ENCODE measurements around the gene NRG2.

NRG2 gene

GRCh38 chr5:139807647-139808030 lies 235.5 kb downstream of the NRG2 start:
- no peak for DNase-seq

DNA sequence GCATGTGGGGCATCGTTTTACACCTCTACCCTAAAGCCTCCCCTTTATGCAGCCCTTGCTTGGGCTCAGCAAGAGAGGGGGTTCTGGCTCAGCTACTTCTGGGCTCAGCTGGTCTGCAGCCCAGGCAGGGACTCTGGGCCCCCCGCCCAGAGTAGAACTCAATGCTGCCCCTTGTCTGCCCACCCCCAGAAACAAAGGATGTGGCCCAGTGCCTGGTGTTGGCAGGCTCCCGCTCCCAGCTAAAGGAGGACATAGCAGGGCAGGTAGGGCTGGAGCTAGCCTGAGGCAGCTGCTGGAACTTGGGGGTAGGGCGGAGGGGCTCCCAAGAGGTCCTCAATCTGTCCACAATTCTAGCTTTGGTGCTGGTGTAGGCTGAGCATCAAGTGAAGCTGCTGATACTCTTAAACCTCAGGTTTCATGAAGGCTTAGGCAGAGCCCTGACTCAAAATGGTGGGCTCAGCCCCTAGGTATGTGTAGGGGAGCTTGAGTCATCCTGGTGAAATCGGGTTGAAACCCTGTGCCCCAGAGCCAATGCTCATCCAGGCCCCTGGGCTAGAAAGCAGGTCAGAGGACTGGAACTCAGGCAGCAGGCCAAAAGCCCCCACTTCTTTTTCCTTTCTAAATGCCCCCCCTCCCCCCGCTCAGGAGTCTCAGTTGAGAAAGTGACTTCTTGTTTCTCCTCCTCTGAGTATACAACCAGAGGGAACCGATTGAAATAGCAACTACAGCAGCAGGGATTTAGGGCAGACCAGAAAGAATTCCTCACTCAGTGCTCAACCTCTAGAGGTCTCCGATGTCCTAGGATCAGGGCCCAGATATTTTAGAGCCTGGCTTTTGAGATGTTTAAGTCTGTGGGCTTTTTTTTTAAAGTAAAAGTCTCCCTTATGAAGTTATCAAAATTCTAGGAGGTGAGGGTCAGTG lies 236.1 kb downstream of the NRG2 start:
- DNase-seq: no peak

DNA sequence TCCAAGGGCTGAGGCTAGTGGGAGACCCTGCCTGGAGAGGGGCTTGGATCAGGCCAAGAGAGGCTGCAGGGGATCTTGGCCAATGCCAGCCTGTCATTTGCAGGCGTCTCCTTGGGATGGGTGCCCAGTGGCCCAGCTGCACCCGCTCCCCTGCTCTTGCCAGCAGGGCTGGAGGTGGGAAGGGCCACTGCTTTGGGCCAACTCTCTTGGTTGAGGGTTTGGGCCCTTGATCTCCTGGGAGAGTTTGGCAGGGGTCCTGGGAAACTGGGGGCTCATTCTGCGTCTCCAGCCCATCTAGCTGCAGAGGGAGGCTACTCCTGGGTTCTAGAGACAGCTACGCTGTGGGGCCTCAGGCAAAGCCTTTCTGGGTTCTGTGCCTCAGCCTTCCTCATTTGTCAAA lies 237.0 kb downstream of the NRG2 start:
- no peak for DNase-seq

GRCh38 chr5:139805545-139805944 lies 237.6 kb downstream of the NRG2 start:
- no peak for DNase-seq

DNA sequence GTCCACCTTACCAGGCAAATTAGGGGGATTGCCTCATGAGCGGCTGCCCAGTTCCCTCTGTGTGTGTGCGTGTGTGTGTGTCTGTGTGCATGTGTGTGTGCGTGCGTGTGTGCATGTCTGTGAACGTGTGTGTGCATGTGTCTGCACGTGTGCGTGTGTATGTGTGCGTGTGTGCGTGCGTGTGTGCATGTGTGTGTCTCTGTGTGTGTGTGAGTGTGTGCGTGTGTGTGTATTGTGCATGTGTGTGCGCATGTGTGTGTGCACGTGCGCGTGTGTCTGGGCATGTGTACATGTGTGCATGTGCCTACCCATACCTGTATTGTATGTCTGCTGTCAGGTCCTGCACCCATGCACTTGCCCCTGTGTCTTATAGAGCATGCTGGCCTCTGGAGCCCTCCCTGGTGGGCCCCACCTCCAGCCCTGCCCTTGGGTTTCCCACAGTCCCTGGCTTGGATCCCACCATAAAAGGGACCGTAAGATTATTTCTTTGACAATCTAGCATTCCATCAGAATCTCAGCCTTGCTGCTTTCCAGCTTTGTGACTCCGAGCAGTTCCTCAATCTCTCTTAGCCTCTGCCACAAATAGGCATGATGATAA lies 238.2 kb downstream of the NRG2 start:
- DNase-seq: no peak

GRCh38 chr5:139803978-139804377 lies 239.1 kb downstream of the NRG2 start:
- DNase-seq: no peak

GRCh38 chr5:139799359-139799758 lies 243.7 kb downstream of the NRG2 start:
- no peak for DNase-seq

GRCh38 chr5:139798883-139799282 lies 244.2 kb downstream of the NRG2 start:
- no peak for DNase-seq

GRCh38 chr5:139797856-139798510 lies 245.1 kb downstream of the NRG2 start:
- no peak for DNase-seq

DNA sequence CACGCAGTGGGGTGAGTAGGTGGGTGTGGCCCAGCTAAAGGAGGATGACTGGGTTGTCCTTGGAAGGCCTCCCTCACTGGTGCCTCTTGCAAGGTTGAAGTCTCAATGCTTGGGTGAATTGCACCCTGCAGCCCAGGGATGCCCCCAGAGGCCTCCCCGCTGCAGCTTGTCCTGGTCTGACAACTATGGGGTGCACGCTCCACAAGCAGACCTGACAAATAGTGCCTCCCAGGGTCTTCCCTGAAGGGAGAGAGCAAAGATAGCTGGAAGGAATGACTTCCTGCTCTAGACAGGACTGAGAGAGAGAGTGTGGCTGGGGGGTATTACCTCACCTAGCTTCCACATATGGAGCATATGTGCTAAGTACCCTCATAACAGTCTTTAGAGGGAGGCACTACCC lies 245.8 kb downstream of the NRG2 start:
- no peak for DNase-seq
